Fibroblast of mammary gland (primary cell): Measurements from ENCODE around the gene ALDH1L2.

ENCODE experiments used
- DNase-seq: peaks from one replicate; pipeline ENCODE4 v3.0.0-alpha.2; 2010; ENCODE audit warnings: low read depth
- H3K4me3 ChIP-seq: 2 replicates; pipeline ENCODE4 v1.5.1; 2011; ENCODE audit warnings: low read depth, mild to moderate bottlenecking, low read length, moderate library complexity; ENCODE audit not compliant: control insufficient read depth
- TF ChIP-seq, protein P1 (sequence below): conservative IDR thresholded peaks from 2 replicates; pipeline ENCODE4 v1.5.1; 2011; ENCODE audit warnings: low read depth, low read length, inconsistent platforms; ENCODE audit not compliant: control insufficient read depth, insufficient read depth

ALDH1L2 gene

GRCh38 chr12:105084251-105085250, at the start of gene ALDH1L2:
Gene ALDH1L2 (minus strand): TSS chr12:105084458. CDS start chr12:105084436, 22 bp downstream.
- DNase-seq = peak; percentile 89
- TF ChIP-seq, protein P1, sequence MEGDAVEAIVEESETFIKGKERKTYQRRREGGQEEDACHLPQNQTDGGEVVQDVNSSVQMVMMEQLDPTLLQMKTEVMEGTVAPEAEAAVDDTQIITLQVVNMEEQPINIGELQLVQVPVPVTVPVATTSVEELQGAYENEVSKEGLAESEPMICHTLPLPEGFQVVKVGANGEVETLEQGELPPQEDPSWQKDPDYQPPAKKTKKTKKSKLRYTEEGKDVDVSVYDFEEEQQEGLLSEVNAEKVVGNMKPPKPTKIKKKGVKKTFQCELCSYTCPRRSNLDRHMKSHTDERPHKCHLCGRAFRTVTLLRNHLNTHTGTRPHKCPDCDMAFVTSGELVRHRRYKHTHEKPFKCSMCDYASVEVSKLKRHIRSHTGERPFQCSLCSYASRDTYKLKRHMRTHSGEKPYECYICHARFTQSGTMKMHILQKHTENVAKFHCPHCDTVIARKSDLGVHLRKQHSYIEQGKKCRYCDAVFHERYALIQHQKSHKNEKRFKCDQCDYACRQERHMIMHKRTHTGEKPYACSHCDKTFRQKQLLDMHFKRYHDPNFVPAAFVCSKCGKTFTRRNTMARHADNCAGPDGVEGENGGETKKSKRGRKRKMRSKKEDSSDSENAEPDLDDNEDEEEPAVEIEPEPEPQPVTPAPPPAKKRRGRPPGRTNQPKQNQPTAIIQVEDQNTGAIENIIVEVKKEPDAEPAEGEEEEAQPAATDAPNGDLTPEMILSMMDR = no peak
- peak within 1 kb of the TSS; percentile 93 for H3K4me3 ChIP-seq

- no peak overlapping the region for H3K4me3 ChIP-seq
Measured at GRCh38 chr12:105120551-105120950, 36.3 kb upstream of the ALDH1L2 start.

DNA sequence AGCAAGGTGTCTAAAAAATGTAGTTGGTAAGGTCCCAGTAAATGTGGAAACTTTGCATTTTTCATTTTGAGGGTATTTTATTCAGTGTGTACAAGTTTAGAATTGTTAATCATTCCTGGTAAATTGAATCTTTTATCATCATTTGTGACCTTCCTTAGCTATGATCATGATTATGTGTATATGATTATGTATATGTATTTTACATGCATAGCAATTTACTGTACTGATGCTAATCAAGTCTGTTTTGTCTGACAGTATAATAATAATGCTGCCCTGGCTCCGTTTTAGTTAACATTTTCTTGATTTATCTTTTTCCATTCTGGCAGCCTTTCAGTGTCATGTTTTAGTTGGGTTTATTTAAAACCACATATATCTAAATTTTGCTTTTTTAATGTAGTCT, 32.7 kb upstream of the ALDH1L2 start:
- no peak for DNase-seq
- TF ChIP-seq, protein P1 = no peak
- no peak overlapping the region for H3K4me3 ChIP-seq

More at GRCh38 chr12:105120551-105120950, 36.3 kb upstream of the ALDH1L2 start:
- DNase-seq = peak; percentile 25
- TF ChIP-seq, protein P1 = no peak

DNA sequence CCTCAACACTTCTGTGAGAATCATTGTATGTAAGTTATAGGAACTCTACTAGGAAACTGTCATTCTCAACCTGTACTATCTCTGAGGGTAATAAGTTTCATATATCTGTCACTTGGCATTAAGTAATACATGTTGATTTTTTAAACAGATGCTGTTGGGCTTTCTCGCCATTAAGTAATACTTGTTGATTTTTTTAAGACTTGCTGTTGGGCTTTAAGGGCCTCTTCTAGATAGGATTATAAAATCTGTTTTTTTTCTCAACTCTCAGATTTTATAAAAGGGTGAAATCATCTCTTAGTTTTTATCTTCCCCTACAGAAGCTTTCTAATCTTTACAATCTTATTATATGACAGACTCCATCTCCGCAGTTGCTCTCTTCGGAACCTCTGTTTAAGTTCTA, 28.8 kb upstream of the ALDH1L2 start:
- TF ChIP-seq, protein P1 = no peak
- H3K4me3 ChIP-seq = no peak overlapping the region
- no peak for DNase-seq

DNA sequence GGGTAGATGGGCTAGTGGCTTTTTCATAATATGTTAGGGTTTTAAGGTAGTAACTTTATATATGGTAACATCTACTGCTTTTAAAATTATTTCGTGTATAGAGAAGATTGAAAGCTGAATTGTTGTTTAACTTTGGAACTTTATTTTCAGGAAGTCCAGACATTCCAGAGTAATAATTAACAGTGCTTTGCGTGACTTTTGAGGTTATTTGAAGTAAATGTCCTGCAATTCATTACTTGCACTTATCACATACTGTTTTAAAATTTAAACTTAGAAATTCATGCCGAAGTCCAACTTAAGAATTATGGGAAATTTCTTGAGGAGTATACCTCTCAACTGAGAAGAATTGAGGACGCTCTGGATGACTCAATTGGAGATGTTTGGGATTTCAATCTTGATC, 26.6 kb upstream of the ALDH1L2 start:
- DNase-seq = no peak
- no peak overlapping the region for H3K4me3 ChIP-seq
- TF ChIP-seq, protein P1 = no peak

DNA sequence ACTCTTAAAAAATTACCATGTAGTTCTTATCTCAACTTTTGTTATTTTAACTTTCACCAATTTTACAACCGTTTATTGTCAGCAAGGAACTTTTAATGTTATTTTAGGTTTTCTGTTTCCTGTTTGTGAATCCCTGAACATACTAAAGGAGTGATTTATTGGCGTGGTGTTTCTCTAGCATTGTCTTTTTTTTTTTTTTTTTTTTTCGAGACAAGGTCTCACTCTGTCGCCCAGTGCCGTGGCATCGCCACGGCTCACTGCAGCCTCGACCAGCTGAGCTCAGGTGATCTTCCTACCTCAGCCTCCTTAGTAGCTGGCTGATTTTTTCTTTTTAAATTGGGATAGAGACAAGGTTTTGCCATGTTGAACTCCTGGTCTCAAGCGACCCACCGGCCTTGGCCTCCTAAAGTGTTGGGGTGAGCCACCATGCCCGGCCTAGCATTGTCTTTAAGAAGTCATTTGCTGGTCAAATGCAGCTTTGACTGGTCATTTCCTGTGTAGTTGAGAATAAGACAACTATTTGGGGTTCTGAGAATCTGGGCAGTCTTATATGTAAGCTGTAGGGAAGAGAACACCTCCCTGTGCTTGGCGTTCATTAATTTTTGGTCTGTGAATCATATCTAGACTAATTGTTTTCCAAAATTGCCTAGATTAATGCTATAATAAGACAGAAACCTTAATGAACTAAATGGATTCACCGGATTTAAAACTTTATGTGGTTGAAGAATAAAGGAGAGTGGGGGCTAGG, 25.4 kb upstream of the ALDH1L2 start:
- peak overlapping the region; percentile 73 for H3K4me3 ChIP-seq
- TF ChIP-seq, protein P1 = no peak
- peak; percentile 27 for DNase-seq
